Measurements from ENCODE around the gene C1GALT1.
"Not testable (repeated sequence)": the region's sequence is repeated elsewhere in the genome, so short reads cannot be mapped to it uniquely, and the experiment has no call there.

Gene C1GALT1

DNA sequence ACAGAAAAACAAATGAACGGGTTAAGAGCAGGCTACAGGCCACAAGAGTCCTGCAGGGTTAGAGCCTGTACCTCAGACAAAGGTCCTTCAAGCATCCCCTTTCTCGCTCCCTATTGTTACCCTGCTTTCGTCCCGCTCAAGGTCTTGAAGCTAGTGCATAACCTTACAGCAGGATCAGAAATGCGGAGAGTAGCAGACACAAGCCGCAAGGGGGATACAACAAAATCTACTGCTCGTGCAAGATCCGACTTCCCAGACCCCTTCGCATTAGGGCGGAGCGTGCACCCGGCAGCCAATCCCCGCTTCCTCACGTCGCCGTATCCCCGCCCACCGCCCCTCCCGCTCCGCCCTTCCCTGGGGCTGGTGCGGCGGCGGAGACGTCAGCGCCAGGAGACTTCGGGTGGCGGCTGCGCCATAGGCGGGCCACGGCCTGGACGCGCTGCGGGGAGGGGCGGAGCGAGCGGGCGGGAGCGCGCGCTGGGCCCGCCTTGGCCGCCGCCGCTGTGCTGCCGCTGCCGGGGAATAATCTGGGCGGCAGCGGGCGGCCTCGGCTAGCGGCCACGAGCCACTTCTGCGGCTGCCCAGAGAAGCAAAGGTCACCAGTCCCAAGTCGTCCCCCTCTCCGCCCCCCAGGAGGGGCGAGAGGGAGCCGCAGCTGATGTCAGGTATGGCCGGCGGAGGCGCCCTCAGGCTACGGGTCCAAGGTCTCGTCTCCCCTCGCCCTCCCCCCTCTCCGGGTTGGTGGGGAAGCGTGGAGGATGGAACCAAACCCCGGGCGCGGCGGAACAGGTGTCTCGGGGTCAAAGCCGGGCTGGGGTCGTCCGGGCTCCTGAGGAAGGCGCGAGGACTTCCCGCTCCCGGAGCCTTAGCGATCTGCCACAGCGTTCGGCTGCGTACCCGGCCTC is at the start of gene C1GALT1:
C1GALT1 (plus strand) TSS at position 389 of the 905 bp plus-strand sequence. CDS start 51,776 bp downstream, outside the sequence.
- DNase-seq: peak; percentile 94 to 97 (median 95)

DNA sequence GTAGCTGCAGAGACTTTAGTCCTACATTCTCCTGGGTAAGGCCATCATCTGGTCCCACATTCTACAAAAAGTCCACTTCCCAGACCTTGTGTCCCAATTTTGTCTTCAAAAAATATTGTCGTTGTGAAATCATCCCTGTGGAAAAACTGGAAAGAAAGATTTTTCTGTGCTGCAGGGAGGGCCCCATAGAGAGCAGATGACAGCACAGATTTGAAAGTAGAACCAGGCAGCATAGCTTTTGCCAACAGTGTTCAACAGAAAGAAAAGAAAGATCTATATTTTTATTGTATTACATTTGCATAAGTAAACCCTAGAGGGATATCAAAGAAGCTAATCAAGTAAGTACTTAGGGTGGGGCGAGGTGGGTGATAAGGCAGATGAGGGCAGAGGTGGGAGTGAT is 48.3 kb upstream of the C1GALT1 start:
- no peak for DNase-seq

DNA sequence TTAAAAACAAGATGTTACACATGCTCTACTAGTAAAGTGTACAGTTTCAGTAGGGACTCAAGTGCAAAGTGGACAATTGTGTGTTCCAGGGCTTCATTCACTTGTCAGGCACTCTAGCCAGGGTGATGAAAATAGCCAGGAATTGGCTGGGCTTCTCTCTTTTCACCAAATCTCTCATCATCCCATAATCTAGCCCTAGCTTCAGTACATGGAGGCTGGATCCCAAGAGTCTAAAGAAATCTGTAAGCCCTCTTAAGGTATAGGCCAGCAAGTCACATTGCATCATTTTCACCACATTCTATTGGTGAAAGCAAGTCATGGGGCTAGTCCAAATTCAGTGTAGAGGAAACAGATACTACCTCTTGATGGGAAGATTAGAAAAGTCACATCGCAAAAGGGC is 47.3 kb upstream of the C1GALT1 start:
- DNase-seq: no peak

DNA sequence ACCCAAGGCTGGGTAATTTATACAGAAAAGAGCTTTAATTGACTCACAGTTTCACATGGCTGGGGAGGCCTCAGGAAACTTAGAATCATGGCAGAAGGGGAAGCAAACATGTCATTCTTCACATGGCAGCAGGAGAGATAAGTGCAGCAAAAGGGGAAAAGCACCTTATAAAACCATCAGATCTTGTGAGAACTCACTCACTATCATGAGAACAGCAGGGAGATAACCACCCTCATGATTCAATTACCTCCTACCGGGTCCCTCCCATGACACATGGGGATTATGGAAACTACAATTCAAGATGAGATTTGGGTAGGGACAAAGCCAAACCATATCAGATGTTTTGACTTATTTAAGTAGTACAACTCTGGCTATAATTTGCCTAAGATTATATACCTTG is 46.4 kb upstream of the C1GALT1 start:
- not testable (repeated sequence) for DNase-seq

DNA sequence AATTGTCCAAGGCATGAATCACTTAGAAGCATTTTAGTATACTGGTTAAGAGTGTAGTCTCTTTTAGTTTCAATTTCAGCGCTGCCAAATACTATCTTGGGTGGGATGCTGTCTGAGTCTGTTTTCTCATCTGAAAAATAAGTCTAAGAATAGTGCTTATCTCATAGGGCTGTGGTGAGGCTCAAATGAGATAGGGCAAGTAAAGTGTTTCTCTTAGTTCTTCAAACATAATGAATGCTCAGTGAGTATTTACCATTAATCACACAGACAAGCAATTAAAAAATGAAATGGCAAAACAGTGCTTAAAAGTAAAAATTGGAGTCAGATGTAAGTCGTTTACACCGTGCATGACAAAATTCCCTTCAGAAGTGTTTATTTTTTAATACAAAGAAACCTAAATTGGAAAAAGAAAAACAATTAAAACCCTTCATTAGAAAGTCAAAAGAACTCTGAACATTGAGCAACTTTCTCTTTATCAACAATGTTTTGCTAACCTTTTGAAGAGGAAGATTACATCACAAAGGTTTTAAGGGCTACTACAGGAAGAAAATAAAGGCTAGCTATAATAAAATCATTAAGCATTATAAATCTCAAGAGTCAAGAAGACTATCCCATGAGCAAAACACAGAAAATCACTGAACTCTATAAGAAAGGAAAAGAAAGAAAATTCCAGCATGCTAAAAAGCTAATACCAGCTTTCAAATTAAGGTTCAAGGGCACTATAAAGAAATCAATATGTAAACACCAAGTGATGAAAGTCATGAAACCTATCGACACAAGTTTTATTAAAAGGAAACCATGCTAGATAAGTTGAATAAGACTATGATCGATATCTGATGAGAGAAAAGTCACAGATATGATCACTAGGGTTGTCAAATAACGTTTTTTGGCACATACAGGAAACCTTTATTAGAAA is 45.6 kb upstream of the C1GALT1 start:
- DNase-seq: no peak

DNA sequence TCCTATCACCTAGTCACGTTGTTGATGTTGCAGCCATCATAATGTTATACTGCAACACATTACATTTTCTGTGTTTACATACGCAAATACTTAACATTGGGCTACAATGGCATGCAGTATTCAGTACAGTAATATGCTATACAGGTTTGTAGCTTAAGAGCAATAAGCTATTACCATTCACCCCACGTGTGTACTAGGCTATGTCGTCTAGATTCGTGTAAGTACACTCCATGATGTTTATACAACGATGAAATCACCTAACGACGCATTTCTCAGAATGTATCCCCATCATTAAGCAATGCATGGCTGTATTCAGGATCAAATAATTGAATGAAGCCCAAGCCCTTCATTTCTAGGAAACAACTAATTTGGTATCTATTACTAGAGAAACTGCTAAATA is 43.4 kb upstream of the C1GALT1 start:
- no peak for DNase-seq

DNA sequence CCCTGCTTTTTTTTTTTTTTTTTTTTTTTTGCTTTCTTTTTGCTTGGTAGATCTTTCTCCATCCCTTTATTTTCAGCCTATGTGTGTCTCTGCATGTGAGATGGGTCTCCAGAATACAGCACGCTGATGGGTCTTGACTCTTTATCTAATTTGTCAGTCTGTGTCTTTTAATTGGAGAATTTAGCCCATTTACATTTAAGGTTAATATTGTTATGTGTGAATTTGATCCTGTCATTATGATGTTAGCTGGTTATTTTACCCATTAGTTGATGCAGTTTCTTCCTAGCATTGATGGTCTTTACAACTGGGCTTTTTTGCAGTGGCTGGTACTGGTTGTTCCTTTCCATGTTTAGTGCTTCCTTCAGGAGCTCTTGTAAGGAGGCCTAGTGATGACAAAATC is 38.9 kb upstream of the C1GALT1 start:
- not testable (repeated sequence) for DNase-seq

DNA sequence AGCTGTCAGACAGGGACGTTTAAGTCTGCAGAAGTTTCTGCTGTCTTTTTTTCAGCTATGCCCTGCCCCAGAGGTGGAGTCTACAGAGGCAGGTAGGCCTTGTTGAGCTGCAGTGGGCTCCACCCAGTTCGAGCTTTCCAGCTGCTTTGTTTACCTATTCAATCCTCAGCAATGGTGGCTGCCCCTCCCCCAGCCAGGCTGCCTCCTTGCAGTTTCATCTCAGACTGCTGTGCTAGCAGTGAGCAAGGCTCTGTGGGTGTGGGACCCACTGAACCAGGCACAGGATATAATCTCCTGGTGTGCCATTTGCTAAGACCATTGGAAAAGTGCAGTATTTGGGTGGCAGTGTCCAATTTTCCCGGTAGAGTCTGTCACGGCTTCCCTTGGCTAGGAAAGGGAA is 37.2 kb upstream of the C1GALT1 start:
- not testable (repeated sequence) for DNase-seq

DNA sequence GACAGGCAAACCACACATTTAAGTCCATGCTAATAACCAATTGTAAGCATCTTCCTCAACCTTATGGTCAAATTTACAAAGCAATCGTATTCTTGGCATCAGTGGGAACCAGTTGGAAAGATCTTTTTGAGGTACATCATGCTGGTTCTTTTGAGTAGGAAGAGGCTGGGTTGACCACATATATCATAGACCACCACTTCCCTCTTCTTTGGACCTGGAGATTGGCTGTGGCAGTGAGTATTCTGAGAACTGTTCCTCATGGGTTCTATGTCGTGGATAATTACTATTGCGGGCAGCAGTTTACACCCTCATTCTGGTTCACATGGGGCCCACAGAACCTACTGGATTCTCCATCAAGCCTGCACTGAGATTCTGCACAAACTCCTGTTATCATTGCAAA is 35.5 kb upstream of the C1GALT1 start:
- no peak for DNase-seq

DNA sequence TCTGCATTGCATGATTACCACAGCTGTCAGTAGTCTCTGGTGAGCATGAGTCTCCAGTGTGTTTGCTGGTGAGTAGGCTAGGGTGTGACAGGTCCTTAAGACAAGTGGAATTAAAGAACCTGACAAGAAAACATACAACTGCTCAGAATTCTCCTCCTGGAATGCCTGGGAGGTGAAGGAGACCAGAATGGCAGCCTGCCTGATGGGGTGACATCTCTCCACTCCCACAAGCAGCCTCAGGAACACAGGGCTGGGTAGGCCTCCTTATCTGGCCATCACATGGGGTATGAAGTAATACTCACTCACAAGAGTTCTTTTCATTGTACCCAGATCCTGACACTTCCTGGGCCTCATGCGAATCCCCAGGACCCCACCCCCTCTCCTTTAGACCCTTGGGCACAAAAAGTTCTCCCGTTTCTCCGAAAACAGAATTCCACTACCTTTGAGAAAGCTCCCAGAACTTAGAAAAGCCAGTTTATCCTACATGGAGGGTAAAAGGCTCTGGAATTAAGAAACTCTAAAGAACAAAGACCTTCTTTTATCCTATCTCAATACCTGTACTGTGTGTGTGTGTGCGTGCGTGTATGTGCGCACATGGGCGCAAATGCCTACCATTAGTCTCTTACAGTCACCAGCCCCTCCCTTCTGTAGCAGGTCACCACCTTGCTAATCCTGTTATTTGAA is 33.4 kb upstream of the C1GALT1 start:
- no peak for DNase-seq

DNA sequence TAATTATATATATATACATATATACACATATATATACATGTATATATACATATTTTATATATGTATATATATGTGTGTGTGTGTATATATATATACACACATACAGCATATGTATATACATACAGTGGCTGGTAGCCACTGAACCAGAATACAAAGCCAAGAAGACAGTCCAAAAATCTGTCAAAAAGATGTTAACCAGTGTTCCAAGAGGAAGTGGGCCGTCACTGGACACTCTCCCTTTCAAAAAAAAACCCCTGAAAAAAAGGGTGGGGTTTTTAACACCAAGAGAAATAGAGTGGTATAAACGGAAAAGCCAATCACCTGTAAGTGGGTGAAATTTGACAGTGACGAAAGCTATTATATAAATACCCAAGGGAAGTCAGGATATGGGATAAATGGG is 31.1 kb upstream of the C1GALT1 start:
- no peak for DNase-seq

DNA sequence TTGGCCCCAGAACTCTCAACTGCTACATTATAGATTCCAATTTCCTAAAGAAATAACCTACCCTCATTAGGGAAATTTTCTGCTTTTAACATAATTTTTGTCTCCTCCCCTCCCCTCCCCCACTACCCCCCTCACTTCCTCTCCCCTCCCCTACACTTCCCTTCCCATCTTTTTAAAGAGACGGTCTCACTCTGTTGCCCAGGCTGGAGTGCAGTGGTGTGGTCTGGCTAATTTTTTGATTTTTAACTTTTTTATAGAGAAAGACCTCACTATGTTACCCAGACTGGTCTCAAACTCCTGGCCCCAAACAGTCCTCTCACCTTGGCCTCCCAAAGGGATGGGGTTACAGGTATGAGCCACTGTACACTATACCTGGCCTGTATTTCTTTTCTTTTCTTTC is 30.5 kb upstream of the C1GALT1 start:
- DNase-seq: no peak

DNA sequence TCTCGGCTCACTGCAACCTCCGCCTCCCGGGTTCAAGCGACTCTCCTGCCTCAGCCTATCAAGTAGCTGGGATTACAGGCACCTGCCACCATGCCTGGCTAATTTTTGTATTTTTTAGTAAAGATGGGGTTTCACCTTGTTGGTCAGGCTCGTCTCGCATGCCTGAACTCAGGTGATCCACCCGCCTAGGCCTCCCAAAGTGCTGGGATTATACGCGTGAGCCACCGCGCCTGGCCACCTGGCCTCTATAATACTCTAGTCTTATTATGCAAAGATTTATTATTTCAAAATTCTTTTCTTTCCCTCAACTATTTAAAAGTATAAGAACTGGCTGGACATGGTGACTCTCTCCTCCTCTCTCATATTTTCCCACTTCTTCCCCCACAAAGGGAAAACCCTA is 30.0 kb upstream of the C1GALT1 start:
- DNase-seq: no peak

DNA sequence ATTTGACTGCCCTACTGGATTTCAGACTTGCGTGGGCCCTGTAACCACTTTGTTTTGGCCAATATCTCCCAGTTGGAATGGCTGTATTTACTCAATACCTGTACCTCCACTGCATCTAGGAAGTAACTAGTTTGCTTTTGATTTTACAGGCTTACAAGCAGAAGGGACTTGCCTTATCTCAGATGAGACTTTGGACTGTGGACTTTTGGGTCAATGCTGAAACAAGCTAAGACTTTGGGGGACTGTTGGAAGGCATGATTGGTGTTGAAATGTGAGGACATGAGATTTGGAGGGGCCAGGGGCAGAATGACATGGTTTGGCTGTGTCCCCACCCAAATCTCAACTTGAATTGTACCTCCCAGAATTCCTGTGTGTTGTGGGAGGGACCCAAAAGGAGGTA is 28.0 kb upstream of the C1GALT1 start:
- DNase-seq: not testable (repeated sequence)

DNA sequence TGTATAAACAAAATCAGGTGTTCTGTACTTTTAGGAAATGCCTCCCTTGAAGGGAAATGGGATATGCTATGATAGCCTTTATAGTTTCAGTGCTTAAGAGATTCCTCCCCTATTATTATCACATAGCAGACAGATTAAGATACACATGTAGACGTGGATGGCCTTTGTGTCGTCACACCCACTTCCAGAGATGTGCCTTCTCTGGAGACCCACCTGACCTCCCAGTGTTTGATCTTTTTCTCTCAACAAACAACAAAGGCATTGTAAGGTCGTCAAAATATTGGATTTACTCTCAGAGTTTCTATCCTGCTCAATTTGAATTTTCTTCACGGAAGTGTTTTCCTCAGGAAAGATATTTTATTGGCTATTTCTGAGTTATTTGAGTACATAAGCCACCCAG is 25.7 kb upstream of the C1GALT1 start:
- no peak for DNase-seq

DNA sequence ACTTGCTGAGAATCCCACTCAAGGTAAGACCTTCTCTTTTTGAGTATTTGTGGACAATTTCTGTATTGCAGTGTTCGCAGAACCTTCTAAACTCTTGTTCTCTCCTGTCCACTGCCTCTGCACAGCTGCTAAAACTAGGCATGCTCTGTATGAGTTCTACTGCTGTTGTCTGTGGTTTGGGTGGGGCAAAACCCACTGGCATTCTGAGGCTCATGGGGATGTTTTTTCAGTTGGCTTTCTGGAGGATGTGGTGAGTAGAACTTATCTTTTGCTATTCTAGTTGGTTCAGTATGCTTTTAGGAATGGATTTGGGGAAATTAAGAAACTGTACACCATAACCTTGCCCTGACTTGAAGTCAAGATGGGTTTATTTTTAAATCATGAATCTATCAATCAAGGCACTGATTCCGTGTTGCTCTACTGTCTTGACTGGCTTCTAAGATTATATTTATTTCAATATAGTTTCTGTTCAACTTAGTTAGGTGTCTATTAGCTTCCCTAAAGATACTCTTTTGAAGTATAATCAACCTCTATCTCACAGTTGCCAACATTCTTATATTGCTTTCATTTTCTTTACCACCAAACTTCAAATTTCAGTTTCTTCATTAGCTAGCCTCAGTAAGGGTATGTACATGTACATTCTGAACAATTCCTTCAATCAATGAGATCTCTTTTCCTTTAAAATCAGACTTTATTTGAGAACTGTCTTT is 25.0 kb upstream of the C1GALT1 start:
- peak in 2 of 4 experiments; percentile 6 to 26 for DNase-seq

DNA sequence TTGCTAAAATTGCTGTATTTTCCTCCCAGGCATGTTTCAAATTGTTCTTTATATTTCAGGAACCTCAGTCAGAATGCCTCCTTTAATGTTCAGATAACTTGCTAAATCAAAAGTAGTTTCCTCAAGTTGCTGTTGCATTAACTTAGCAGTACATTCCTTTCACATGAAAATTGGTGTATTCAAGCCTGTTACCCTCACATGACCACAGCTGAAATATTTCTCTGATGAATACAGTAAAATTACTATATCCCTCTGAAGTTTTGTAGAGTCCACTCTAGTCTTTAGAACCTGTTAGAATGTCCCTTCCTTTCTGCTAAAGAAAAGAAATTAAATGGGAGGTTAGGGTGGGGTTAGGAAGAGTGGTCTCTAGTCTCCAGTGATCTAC is 24.5 kb upstream of the C1GALT1 start:
- no peak for DNase-seq

DNA sequence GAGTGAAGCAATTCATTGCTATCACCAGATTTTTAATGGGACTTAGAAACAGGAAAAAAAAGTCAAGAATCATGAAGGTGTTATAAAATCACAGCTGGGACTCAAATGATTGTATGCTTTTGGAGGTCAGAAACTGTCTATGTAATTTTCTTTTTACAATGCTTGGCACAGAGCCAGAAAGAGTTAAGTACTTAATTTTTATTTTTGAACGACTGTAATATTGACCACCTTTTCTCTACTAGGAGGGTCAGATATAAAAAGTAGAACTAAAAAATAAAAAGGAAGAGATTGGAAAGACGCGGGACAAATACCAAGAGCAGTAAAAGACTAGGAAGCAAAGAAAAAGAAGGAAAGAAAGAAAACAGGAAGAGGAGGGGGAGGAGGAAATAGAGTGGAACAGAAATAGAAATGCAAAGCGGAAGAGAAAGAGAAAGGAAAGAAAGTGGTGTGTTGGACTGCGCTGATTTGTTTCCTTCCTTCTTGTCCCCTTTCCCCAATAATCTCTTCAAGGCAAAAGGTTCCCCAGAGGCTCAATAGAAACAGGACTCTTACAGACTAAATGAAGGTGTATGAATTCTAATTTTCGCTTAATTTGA is 23.2 kb upstream of the C1GALT1 start:
- no peak for DNase-seq

DNA sequence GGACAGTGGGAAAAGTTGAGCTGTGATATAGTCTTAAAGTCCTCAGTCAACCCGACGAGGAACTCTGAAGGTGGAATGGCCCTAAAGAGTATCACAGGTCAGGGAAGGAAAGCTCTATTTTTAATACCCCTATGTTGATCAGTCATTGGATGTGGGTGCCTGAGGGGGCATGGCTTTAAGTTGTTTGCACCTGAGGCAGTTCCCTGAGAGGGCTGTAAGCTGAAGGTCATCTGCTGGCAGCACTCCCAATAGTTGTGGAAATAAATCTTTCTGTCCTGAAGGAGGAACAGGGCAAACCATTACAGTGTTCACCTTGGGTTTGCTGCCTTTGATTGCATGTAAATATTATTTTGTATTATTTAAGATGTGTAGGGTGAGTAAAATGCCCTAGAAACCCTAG is 17.8 kb upstream of the C1GALT1 start:
- DNase-seq: no peak

DNA sequence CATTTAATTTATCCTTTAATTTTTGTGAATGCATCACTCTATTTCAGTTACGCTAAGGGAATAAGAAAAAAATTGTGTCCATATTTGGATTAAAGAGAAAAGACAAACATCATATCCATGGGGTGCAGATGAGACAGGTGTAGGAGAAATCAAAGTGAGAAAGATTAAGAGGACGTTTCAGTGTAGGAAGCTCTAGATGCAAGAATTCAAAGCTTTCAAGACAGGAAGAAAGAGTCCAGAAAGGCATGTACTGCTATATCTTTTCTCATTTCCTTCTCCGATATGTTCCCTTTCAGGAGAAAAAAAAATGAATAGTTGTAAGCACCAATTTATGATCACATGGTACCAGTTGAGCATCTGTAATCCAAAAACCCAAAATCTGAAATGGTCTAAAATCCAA is 17.0 kb upstream of the C1GALT1 start:
- DNase-seq: no peak

DNA sequence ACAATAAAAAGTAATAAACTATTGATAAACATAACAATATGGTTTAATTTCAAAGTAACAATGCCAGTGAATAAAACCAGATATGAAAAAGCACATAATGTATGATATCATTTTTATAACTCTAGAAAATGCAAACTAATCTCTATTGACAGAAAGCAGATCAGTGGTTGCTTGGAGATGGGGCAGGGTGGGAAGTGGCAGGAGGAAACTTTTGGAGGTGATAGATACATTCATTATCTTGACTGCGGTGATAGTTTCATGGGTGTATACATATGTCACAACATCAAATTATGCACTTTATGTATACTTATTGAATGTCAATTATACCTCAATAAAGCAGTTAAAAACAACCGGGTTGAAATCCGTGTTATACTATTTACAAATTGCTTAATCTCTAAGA is 16.0 kb upstream of the C1GALT1 start:
- no peak for DNase-seq

DNA sequence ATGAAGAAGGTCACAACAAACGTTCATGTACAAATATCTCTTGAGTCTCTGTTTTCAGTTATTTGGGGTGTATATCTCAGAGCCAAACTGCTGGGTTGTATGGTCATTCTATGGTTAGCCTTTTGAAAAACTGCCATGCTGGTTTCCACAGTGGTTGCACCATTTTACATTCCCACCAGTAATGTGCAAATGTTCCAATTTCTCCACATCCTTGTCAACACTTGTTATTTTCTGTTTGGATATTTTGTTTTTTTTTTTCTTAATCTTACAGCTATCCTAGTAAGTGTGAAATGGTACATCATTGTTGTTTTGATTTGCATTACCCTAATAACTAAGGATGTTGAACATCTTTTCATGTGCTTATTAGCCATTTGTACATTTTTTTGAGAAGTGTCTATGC is 13.0 kb upstream of the C1GALT1 start:
- DNase-seq: no peak
